GM12873 (cell line): ENCODE measurements around the gene PRSS50.
A peak's percentile ranks its signal among the peaks of the same experiment; 100 is the strongest.

Experiments
- CTCF ChIP-seq: IDR thresholded peaks from 2 replicates; pipeline ENCODE4 v1.5.1; 2012; ENCODE audit warnings: low read depth, mild to moderate bottlenecking, moderate library complexity, low read length, control low read depth; ENCODE audit not compliant: insufficient read depth; ENCODE audit errors: missing control alignments

The PRSS50 gene

GRCh38 chr3:46717447-46718231 is at the start of gene PRSS50:
TSS of gene PRSS50 (minus strand) at chr3:46717869. CDS start at chr3:46717824, 45 bp downstream.
- peak; percentile 64 for TF ChIP-seq CTCF

- TF ChIP-seq CTCF = no peak
Observed at GRCh38 chr3:46764206-46764605, 46.5 kb upstream of the PRSS50 start.

- TF ChIP-seq CTCF = no peak
Observed at GRCh38 chr3:46763178-46763577, 45.5 kb upstream of the PRSS50 start.

- no peak for TF ChIP-seq CTCF
Observed at GRCh38 chr3:46759239-46760167, 41.8 kb upstream of the PRSS50 start.

GRCh38 chr3:46756642-46757041 is 39.0 kb upstream of the PRSS50 start:
- TF ChIP-seq CTCF = no peak

GRCh38 chr3:46755646-46756045 is 38.0 kb upstream of the PRSS50 start:
- TF ChIP-seq CTCF = no peak

GRCh38 chr3:46753127-46753526 is 35.5 kb upstream of the PRSS50 start:
- TF ChIP-seq CTCF = peak; percentile 9
